PC-3 (cell line): ENCODE measurements around the gene SPATA2. TPM values are rescaled to one million over a fixed set of nuclear protein-coding genes. Genes with fewer than 3 reads are reported as not detected.

Experiments
- ATAC-seq: fragments of 200-7000 bp; cut with Tn5 transposase; 2 replicates; pipeline ENCODE4 v1.9.1; 2020; ENCODE audit warnings: mild to moderate bottlenecking, moderate library complexity
- BruUV-seq: library from RNA; stranded (reverse); fragments of 400-500 nt; replicated peaks from 2 replicates; lab custom pipeline; 2021; lab: Mats Ljungman, UMichigan
- CTCF ChIA-PET: fragments of 300-600 bp; sonication (Branson Sonifier 250); formaldehyde crosslinking; loops from one replicate; lab custom pipeline; 2022; ENCODE audit warnings: antibody characterized with exemption; lab: Charles Lee
- POLR2A ChIA-PET: fragments of 300-600 bp; sonication (Branson Sonifier 250); formaldehyde crosslinking; loops from one replicate; lab custom pipeline; 2022; ENCODE audit warnings: antibody characterized with exemption; ENCODE audit not compliant: unreplicated experiment; lab: Charles Lee
- DNase-seq: peaks from one replicate; pipeline ENCODE4 v3.0.0-alpha.2; 2015
- H2AFZ ChIP-seq: fragments of 300-600 bp; sonication (generic); 2 replicates; pipeline ENCODE4 v1.6.0; 2016; ENCODE audit warnings: antibody characterized with exemption, low read length
- H3F3A ChIP-seq: fragments of 300-600 bp; sonication (generic); one replicate; pipeline ENCODE4 v1.6.0; 2017; ENCODE audit warnings: antibody characterized with exemption, low read length, control low read depth, mild to moderate bottlenecking; ENCODE audit not compliant: unreplicated experiment
- H3K27ac ChIP-seq: fragments of 300-600 bp; sonication (generic); 2 replicates; pipeline ENCODE4 v1.5.1; 2016; ENCODE audit warnings: mild to moderate bottlenecking, low read length
- H3K27me3 ChIP-seq: fragments of 300-600 bp; sonication (generic); 2 replicates; pipeline ENCODE4 v1.6.1; 2016; ENCODE audit warnings: low read length, mixed read lengths
- H3K36me3 ChIP-seq: fragments of 300-600 bp; sonication (generic); 2 replicates; pipeline ENCODE4 v1.6.1; 2016; ENCODE audit warnings: low read depth, mixed run types, low read length, mixed read lengths
- H3K4me1 ChIP-seq: fragments of 300-600 bp; sonication (generic); 2 replicates; pipeline ENCODE4 v1.5.1; 2016; ENCODE audit warnings: low read length; ENCODE audit not compliant: insufficient read depth
- H3K4me2 ChIP-seq: fragments of 300-600 bp; sonication (generic); 2 replicates; pipeline ENCODE4 v1.6.0; 2016; ENCODE audit warnings: low read length
- H3K4me3 ChIP-seq: fragments of 300-600 bp; sonication (generic); 2 replicates; pipeline ENCODE4 v1.5.1; 2016; ENCODE audit warnings: mild to moderate bottlenecking, low read length, mixed read lengths
- H3K79me2 ChIP-seq: fragments of 300-600 bp; sonication (generic); 2 replicates; pipeline ENCODE4 v1.6.1; 2017; ENCODE audit warnings: low read length, mixed read lengths
- H3K9ac ChIP-seq: fragments of 300-600 bp; sonication (generic); 2 replicates; pipeline ENCODE4 v1.6.0; 2016; ENCODE audit warnings: mild to moderate bottlenecking, low read length
- H3K9me2 ChIP-seq: fragments of 300-600 bp; sonication (generic); replicated peaks from 2 replicates; pipeline ENCODE4 v1.6.1; 2016; ENCODE audit warnings: mixed run types, low read length, mixed read lengths
- H3K9me3 ChIP-seq: fragments of 300-600 bp; sonication (generic); 2 replicates; pipeline ENCODE4 v1.6.1; 2016; ENCODE audit warnings: low read length, mixed read lengths
- H4K20me1 ChIP-seq: fragments of 300-600 bp; sonication (generic); 2 replicates; pipeline ENCODE4 v1.6.1; 2016; ENCODE audit warnings: low read length, mixed read lengths
- EZH2 ChIP-seq: fragments of 300-600 bp; sonication (generic); IDR thresholded peaks from one replicate; pipeline ENCODE4 v1.6.1; 2017; ENCODE audit warnings: antibody characterized with exemption, mild to moderate bottlenecking, low read length; ENCODE audit not compliant: unreplicated experiment
- EZH2phosphoT487 ChIP-seq: fragments of 300-600 bp; sonication (generic); IDR thresholded peaks from 2 replicates; pipeline ENCODE4 v1.6.1; 2018; ENCODE audit warnings: mild to moderate bottlenecking, antibody characterized with exemption, low read length, borderline replicate concordance
- intact Hi-C: fragments of 100-400 bp; cut with micrococcal nuclease; formaldehyde crosslinking; loops from 2 replicates; pipeline ENCODE4 v1.9.0; 2023
- total RNA-seq: library from RNA; depleted of rRNA; stranded (reverse); fragments of >200 nt; gene quantifications from 2 replicates; pipeline ENCODE4 v1.2.3, GENCODE V29; 2014
- TF ChIP-seq, protein P1 (sequence below): fragments of 300-600 bp; sonication (generic); conservative IDR thresholded peaks from 2 replicates; pipeline ENCODE4 v1.5.1; 2017; ENCODE audit warnings: antibody characterized with exemption, low read depth, mild to moderate bottlenecking, low read length

The SPATA2 gene
- total RNA-seq, 1 experiment from 2014 or later, result 7.4 TPM

DNA sequence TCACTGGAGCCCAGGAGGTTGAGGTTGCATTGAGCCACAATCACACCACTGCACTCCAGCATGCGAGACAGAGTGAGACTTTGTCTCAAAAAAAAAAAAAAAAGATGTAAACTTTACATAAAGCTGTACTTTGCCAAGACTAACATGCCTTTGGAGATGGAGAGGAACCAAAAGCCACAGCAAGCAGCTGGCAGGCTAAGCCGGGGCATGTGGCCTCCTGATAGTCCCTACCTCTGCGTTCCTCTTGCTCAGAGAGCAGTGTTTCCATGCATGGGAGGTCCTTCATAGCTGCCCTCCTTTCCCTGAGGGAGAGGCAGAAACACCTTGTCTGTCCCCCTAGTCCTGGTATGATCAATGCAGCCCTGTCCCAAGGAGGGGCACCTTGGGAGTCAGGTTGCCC is 35.2 kb downstream of the SPATA2 start:
- POLR2A ChIA-PET, result no interaction called here
- Histone ChIP-seq H3K9me2 (no peaks in the 10 kb centered on the region), H3K36me3 (0 out of 2 replicates have a peak, but pooled peaks cover 4% of the 10 kb centered on the region), H3K4me1 (peaks cover 6% of the 10 kb centered on the region; the same call in 1 of the 2 replicates), H3K79me2 (no peaks in the 10 kb centered on the region), H3K27ac (no peak overlapping the region), H3K4me2 (no peak overlapping the region), H3K9ac (no peak overlapping the region), H3K9me3 (no peaks in the 10 kb centered on the region), H3F3A (no peaks in the 10 kb centered on the region), H4K20me1 (no peaks in the 10 kb centered on the region), H2AFZ (no peak overlapping the region), H3K4me3 (no peak overlapping the region), H3K27me3 (no peaks in the 10 kb centered on the region)
- DNase-seq (no peak), ATAC-seq (peak; percentile 37; the same call in 1 of the 2 replicates)
- intact Hi-C loops, result no loop called here
- BruUV-seq, result no TSS peak
- TF ChIP-seq, protein P1, sequence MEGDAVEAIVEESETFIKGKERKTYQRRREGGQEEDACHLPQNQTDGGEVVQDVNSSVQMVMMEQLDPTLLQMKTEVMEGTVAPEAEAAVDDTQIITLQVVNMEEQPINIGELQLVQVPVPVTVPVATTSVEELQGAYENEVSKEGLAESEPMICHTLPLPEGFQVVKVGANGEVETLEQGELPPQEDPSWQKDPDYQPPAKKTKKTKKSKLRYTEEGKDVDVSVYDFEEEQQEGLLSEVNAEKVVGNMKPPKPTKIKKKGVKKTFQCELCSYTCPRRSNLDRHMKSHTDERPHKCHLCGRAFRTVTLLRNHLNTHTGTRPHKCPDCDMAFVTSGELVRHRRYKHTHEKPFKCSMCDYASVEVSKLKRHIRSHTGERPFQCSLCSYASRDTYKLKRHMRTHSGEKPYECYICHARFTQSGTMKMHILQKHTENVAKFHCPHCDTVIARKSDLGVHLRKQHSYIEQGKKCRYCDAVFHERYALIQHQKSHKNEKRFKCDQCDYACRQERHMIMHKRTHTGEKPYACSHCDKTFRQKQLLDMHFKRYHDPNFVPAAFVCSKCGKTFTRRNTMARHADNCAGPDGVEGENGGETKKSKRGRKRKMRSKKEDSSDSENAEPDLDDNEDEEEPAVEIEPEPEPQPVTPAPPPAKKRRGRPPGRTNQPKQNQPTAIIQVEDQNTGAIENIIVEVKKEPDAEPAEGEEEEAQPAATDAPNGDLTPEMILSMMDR, result no peak
- TF ChIP-seq EZH2 (no peak), EZH2phosphoT487 (no peak)
- CTCF ChIA-PET, result interaction anchor here (0.9 kb wide), 1 partner anchor 338 kb away, joined by 3 read pairs; no protein-coding TSS in a partner anchor

DNA sequence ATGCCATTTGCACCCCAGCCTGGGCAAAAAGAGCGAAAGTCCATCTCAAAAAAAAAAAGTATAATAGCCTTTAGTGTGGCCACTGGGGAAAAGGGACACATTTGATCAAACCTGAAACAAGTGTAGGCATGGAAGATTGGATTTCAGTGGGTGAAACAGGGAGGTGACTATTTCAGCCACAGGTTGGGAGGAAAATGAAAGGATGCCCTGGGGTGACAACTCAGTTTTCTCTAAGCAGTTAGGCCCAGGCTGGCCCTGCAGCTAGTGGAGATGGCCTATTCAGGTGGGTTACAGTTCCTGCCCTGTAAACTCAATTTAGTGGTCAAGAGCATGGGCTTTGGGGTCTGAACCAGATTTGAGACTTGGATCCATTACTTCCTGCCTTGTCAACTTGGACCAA is 36.4 kb downstream of the SPATA2 start:
- Histone ChIP-seq H3K9me3 (no peaks in the 10 kb centered on the region), H3F3A (no peaks in the 10 kb centered on the region), H4K20me1 (no peaks in the 10 kb centered on the region), H2AFZ (no peak overlapping the region), H3K4me3 (no peak overlapping the region), H3K9ac (no peak overlapping the region), H3K4me1 (peaks cover 6% of the 10 kb centered on the region; the same call in 1 of the 2 replicates), H3K9me2 (no peaks in the 10 kb centered on the region), H3K79me2 (no peaks in the 10 kb centered on the region), H3K27ac (no peak overlapping the region), H3K36me3 (0 out of 2 replicates have a peak, but pooled peaks cover 4% of the 10 kb centered on the region), H3K4me2 (no peak overlapping the region), H3K27me3 (no peaks in the 10 kb centered on the region)
- ChIA-PET CTCF (no interaction called here), POLR2A (no interaction called here)
- intact Hi-C loops, result no loop called here
- ATAC-seq (no peak), DNase-seq (no peak)
- TF ChIP-seq EZH2, result no peak
- no TSS peak for BruUV-seq

DNA sequence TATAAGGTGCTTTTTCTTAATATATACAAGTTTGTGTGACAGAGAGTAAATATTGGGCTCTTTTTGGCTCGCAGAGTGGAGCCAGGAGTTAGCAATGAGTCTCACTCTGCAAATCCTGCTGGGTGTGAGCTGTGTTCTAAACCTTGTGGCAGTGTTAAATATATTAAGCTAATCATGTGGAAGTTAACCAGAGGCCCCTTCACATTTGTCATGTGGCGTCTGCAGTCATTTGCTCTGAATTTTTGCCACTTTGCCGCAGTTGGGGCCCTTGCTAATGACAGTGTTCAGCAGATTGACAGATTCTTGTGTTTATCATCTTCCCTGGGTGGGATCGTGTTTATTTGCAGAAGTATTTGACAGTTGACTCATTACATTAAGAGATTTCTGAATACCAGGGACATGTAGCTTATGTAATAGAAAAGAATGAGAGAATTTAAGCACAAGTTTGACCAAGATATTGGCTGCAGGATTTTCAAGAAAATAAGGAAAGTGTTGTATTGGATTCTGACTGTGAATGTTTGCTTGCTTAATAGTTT is 37.9 kb downstream of the SPATA2 start:
- no peak for TF ChIP-seq EZH2
- TF ChIP-seq EZH2phosphoT487, result no peak
- TF ChIP-seq, protein P1, result no peak
- no peak overlapping the region for H3K4me3 ChIP-seq
- no peaks in the 10 kb centered on the region for H3K36me3 ChIP-seq
- POLR2A ChIA-PET, result no interaction called here
- H3K4me2 ChIP-seq, result no peak overlapping the region
- H3K9me3 ChIP-seq, result no peaks in the 10 kb centered on the region
- H3F3A ChIP-seq, result no peaks in the 10 kb centered on the region
- no peak overlapping the region for H2AFZ ChIP-seq
- CTCF ChIA-PET, result interaction anchor here (0.9 kb wide), 1 partner anchor 31 kb away, joined by 5 read pairs; no protein-coding TSS in a partner anchor
- no peaks in the 10 kb centered on the region for H3K79me2 ChIP-seq
- no peak overlapping the region for H3K27ac ChIP-seq
- peak; percentile 70 for ATAC-seq
- no peaks in the 10 kb centered on the region for H3K9me2 ChIP-seq
- H3K4me1 ChIP-seq, result peaks cover 6% of the 10 kb centered on the region; the same call in 1 of the 2 replicates
- H3K9ac ChIP-seq, result no peak overlapping the region
- DNase-seq, result no peak
- BruUV-seq, result no TSS peak
- H3K27me3 ChIP-seq, result no peaks in the 10 kb centered on the region
- H4K20me1 ChIP-seq, result no peaks in the 10 kb centered on the region
- intact Hi-C loops, result no loop called here
